ENCODE results near the gene B4GAT1. TPM values are rescaled to one million over a fixed set of nuclear protein-coding genes. Genes with fewer than 3 reads are reported as not detected.
A peak's percentile ranks its signal among the peaks of the same experiment; 100 is the strongest.

Gene B4GAT1
- total RNA-seq, 1 donor from 2014 or later, result 31.0 TPM

DNA sequence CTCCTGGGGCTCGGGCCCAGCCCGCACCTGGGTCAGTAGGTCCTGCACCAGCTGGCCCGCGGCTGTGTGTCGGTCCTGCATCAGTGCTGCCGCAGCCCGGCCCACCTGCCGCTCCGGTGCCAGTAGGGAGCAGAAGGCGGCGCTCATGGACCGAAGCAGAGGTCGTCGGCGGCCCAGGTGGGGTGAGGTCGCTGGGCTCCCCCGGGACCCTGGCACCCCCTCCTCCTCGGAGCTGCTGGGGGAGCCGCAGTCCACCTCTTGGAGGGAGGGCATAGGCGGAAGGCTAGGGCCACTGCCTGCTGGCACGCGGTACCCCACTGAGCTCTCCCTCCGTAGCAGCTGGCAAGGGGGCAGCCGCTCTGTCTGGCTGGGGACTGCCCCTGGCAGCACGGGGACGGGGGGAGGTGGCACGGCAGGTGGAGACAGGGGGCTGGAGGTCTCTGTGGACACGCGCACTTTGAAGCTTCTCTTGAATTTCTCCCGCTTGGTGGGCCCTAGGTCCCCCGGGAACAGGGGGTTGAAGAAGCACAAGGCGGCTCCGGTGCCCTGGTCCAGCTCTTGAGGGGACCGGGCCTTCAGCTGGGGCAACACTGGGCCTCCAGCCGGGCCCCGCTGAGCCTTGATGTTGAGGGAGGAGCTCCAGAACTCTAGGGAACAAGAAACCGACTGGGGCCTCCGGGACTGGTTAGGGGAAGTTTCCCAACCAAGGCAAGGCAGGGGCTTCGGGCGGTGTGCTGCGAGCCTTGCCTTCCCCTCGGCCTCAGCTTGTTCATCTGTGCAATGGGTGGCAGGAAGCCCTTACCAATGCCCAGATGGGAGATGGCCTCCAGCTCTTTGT lies 12.6 kb downstream of the B4GAT1 start:
- Mint-ChIP-seq H3K4me1 (ENCODE audit: unreplicated experiment) (peaks cover 45% of the 10 kb centered on the region), H3K9me3 (ENCODE audit: unreplicated experiment) (no peaks in the 10 kb centered on the region), H3K27ac (ENCODE audit: unreplicated experiment) (peak overlapping the region; percentile 86), H3K4me3 (ENCODE audit: unreplicated experiment) (peak overlapping the region; percentile 99), H3K36me3 (ENCODE audit: unreplicated experiment) (peaks cover 6% of the 10 kb centered on the region), H3K27me3 (ENCODE audit: unreplicated experiment) (no peaks in the 10 kb centered on the region)
- TF ChIP-seq, protein P1, sequence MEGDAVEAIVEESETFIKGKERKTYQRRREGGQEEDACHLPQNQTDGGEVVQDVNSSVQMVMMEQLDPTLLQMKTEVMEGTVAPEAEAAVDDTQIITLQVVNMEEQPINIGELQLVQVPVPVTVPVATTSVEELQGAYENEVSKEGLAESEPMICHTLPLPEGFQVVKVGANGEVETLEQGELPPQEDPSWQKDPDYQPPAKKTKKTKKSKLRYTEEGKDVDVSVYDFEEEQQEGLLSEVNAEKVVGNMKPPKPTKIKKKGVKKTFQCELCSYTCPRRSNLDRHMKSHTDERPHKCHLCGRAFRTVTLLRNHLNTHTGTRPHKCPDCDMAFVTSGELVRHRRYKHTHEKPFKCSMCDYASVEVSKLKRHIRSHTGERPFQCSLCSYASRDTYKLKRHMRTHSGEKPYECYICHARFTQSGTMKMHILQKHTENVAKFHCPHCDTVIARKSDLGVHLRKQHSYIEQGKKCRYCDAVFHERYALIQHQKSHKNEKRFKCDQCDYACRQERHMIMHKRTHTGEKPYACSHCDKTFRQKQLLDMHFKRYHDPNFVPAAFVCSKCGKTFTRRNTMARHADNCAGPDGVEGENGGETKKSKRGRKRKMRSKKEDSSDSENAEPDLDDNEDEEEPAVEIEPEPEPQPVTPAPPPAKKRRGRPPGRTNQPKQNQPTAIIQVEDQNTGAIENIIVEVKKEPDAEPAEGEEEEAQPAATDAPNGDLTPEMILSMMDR (IDR thresholded peaks at IDR 0.05), result no peak
- no peak for DNase-seq (ENCODE audit: extremely low spot score, unreplicated experiment)

- peaks cover 6% of the 10 kb centered on the region for H3K36me3 Mint-ChIP-seq (ENCODE audit: unreplicated experiment)
- TF ChIP-seq, protein P1 (IDR thresholded peaks at IDR 0.05), result no peak
- peak overlapping the region; percentile 4 for H3K27ac Mint-ChIP-seq (ENCODE audit: unreplicated experiment)
- no peaks in the 10 kb centered on the region for H3K9me3 Mint-ChIP-seq (ENCODE audit: unreplicated experiment)
- no peaks in the 10 kb centered on the region for H3K27me3 Mint-ChIP-seq (ENCODE audit: unreplicated experiment)
- no peak for DNase-seq (ENCODE audit: extremely low spot score, unreplicated experiment)
- H3K4me3 Mint-ChIP-seq (ENCODE audit: unreplicated experiment), result no peak overlapping the region
- H3K4me1 Mint-ChIP-seq (ENCODE audit: unreplicated experiment), result peaks cover 49% of the 10 kb centered on the region
Measured at GRCh38 chr11:66333896-66334604, 13.4 kb downstream of the B4GAT1 start.

DNA sequence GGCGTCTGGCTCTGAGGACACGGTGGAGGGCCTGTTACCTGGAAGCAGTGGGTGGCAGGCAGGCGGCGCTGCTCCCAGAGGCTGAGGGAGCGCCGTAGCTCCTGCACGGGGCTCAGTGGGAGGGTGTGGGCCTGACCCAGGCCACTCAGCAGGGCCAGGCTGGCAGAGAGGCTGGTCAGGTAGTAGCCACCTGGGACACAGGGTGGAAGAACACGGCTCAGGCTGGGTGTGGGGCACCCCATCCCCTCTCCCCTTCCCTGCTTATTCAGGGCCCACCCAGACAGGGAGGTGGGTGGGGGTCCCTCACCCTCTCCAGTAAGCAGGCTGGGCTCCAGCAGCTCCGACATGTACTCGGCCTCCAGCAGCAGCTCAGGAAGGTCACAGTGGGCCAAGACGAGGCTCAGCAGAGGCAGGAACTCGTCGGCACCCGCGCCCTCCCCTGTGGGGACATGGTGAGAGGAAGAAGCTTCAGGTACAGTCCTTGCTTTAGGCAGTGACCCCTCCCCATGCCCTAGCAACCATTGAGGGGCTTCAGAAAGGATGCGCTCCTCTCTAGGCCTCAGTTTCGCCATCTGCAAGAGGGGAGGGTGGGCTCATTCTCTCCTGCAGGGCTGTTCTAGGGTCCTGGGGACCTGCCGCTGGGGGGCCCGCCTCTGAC lies 14.1 kb downstream of the B4GAT1 start:
- no peaks in the 10 kb centered on the region for H3K9me3 Mint-ChIP-seq (ENCODE audit: unreplicated experiment)
- no peaks in the 10 kb centered on the region for H3K27me3 Mint-ChIP-seq (ENCODE audit: unreplicated experiment)
- no peak overlapping the region for H3K27ac Mint-ChIP-seq (ENCODE audit: unreplicated experiment)
- no peak for DNase-seq (ENCODE audit: extremely low spot score, unreplicated experiment)
- no peak overlapping the region for H3K4me3 Mint-ChIP-seq (ENCODE audit: unreplicated experiment)
- peaks cover 48% of the 10 kb centered on the region for H3K4me1 Mint-ChIP-seq (ENCODE audit: unreplicated experiment)
- peaks cover 6% of the 10 kb centered on the region for H3K36me3 Mint-ChIP-seq (ENCODE audit: unreplicated experiment)
- TF ChIP-seq, protein P1 (IDR thresholded peaks at IDR 0.05), result no peak

DNA sequence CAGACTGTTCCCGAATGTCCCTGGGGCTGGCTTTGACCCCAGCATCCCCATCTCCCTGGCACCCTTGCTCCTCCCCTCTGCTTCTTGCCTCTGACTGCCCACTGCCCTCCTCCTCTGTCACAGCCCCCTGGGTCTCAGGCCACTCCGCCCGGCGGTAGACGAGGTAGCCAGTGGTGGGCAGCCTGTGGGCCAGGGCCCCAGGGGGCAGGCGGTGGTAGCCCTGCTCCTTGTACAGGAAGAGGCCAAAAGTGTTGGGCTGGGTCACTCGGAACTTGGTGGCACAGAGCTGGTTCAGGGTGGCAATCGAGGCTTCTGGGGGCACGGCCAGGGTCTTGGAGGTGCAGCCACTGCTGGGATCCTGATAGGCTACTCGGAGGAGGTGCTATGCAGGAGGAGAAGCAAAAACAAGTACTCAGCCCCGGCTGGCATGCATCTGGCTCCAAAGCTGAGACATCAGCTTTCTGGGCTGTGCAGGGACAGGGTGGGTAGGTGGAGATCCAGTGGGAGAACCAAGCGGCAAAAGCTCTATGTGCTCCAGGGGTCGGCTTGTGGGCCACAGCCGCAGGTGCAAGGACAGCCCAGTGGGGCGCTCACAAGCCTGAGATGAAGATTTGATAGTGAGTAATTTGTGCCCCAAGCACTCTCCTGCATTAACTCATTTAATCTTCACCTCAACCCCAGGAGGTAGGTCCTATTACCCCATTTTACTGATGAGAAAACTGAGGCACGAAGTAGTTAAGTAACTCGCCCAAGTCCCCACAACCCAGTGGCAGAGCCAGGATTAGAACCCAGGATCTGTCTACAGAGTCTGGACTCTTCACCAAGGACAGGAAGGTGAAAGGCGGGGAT lies 14.8 kb downstream of the B4GAT1 start:
- Mint-ChIP-seq H3K9me3 (ENCODE audit: unreplicated experiment) (no peaks in the 10 kb centered on the region), H3K36me3 (ENCODE audit: unreplicated experiment) (peaks cover 6% of the 10 kb centered on the region), H3K4me3 (ENCODE audit: unreplicated experiment) (no peak overlapping the region), H3K4me1 (ENCODE audit: unreplicated experiment) (peaks cover 51% of the 10 kb centered on the region), H3K27ac (ENCODE audit: unreplicated experiment) (no peak overlapping the region), H3K27me3 (ENCODE audit: unreplicated experiment) (no peaks in the 10 kb centered on the region)
- no peak for DNase-seq (ENCODE audit: extremely low spot score, unreplicated experiment)
- TF ChIP-seq, protein P1 (IDR thresholded peaks at IDR 0.05), result no peak
